GM23248 (cell line): ENCODE results near the gene ABHD12.

Experiments
- EZH2 ChIP-seq: fragments of 200-600 bp; sonication (generic); IDR thresholded peaks from 2 replicates; pipeline ENCODE4 v1.6.1; 2018; ENCODE audit warnings: antibody characterized with exemption, mild to moderate bottlenecking; ENCODE audit not compliant: insufficient read depth, poor library complexity, severe bottlenecking
- EZH2phosphoT487 ChIP-seq: fragments of 200-600 bp; sonication (generic); IDR thresholded peaks from 2 replicates; pipeline ENCODE4 v1.6.1; 2018; ENCODE audit warnings: antibody characterized with exemption, moderate library complexity, mild to moderate bottlenecking, low read depth; ENCODE audit not compliant: insufficient read depth

- TF ChIP-seq EZH2phosphoT487 (no peak), EZH2 (no peak)
Observed at GRCh38 chr20:25316506-25317190, 74.0 kb downstream of the ABHD12 start.
